Activated B cell treated with CpG ODN at 0.5 μM for 24 hours (primary cell): ENCODE data around the gene PROM1. TPM values are rescaled to one million over a fixed set of nuclear protein-coding genes. Genes with fewer than 3 reads are reported as not detected.

Source experiments
- ATAC-seq: fragments of 200-7000 bp; cut with Tn5 transposase; one replicate; pipeline ENCODE4 v1.10.0; 2021; ENCODE audit warnings: low read depth, mild to moderate bottlenecking, moderate library complexity
- CTCF ChIA-PET: fragments of 350-600 bp; sonication (Branson Sonifier 250); formaldehyde crosslinking; loops from one replicate; lab custom pipeline; 2021; ENCODE audit warnings: antibody characterized with exemption; lab: Charles Lee
- POLR2A ChIA-PET: fragments of 350-600 bp; sonication (Branson Sonifier 250); formaldehyde crosslinking; loops from one replicate; lab custom pipeline; 2021; ENCODE audit warnings: antibody characterized with exemption; lab: Charles Lee
- DNase-seq: peaks from one replicate; pipeline ENCODE4 v3.0.0; 2022
- H3K27ac Mint-ChIP-seq: one replicate; pipeline ENCODE4 v1.8.0; 2020; ENCODE audit warnings: mixed read lengths
- H3K27me3 Mint-ChIP-seq: one replicate; pipeline ENCODE4 v1.8.0; 2021; ENCODE audit warnings: mixed read lengths
- H3K36me3 Mint-ChIP-seq: one replicate; pipeline ENCODE4 v1.8.0; 2021; ENCODE audit warnings: low read depth, mixed read lengths
- H3K4me1 Mint-ChIP-seq: one replicate; pipeline ENCODE4 v1.8.0; 2021; ENCODE audit warnings: mixed read lengths
- H3K4me3 Mint-ChIP-seq: one replicate; pipeline ENCODE4 v1.8.0; 2020; ENCODE audit warnings: mild to moderate bottlenecking, mixed read lengths
- H3K9me3 Mint-ChIP-seq: one replicate; pipeline ENCODE4 v1.8.0; 2020; ENCODE audit warnings: mixed read lengths
- CTCF ChIP-seq: fragments of 200-600 bp; IDR thresholded peaks from one replicate; pipeline ENCODE4 v1.8.0; 2022; ENCODE audit warnings: antibody characterized with exemption, mild to moderate bottlenecking
- intact Hi-C: fragments of 100-400 bp; cut with micrococcal nuclease; formaldehyde crosslinking; loops from one replicate; pipeline ENCODE4 v1.15.1; 2024
- total RNA-seq: library from RNA; stranded (reverse); gene quantifications from 2 replicates; pipeline ENCODE4 v1.2.3, GENCODE V29; 2022

Gene PROM1
- total RNA-seq, 1 donor from 2014 or later: not detected

DNA sequence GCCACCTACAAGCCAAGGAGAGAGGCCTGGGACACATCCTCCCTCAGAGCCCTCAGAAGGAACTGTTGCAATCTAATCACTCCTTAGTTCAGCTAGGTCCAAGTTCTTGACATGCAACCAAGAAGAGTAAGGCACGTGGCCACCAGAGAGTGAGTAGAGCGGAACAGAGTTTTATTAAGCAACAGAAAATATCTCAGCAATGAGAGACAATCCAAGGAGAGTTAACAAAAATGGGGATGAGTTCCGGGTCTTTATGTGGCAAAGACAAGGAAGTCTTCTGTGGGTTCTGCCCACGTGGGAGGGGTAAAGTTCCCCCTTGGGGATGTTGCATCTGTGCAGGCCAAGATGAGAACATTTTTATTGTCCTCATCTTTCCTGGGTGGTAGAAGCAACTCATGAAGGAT, 38.5 kb upstream of the PROM1 start:
- H3K4me3 Mint-ChIP-seq: no peak overlapping the region
- POLR2A ChIA-PET: no interaction called here

GRCh38 chr4:16120720-16121119, 36.9 kb upstream of the PROM1 start:
- peaks cover 14% of the 10 kb centered on the region for H3K4me1 Mint-ChIP-seq
- ATAC-seq: no peak
- POLR2A ChIA-PET: no interaction called here

More for the DNA sequence above, 38.5 kb upstream of the PROM1 start:
- H3K27ac Mint-ChIP-seq: no peak overlapping the region
- ATAC-seq: no peak
- intact Hi-C loops: no loop called here
- H3K4me1 Mint-ChIP-seq: peaks cover 14% of the 10 kb centered on the region
- no peak for DNase-seq
- no peak for TF ChIP-seq CTCF
- H3K9me3 Mint-ChIP-seq: no peaks in the 10 kb centered on the region
- peaks cover 4% of the 10 kb centered on the region for H3K27me3 Mint-ChIP-seq
- CTCF ChIA-PET: no interaction called here
- H3K36me3 Mint-ChIP-seq: no peaks in the 10 kb centered on the region

GRCh38 chr4:16119981-16120380, 36.2 kb upstream of the PROM1 start:
- H3K27me3 Mint-ChIP-seq: peaks cover 4% of the 10 kb centered on the region
- no peak overlapping the region for H3K27ac Mint-ChIP-seq
- H3K9me3 Mint-ChIP-seq: no peaks in the 10 kb centered on the region
- ChIA-PET POLR2A (no interaction called here), CTCF (no interaction called here)
- H3K4me3 Mint-ChIP-seq: no peak overlapping the region
- intact Hi-C loops: no loop called here
- no peak for DNase-seq
- H3K36me3 Mint-ChIP-seq: no peaks in the 10 kb centered on the region
- ATAC-seq: no peak
- no peak for TF ChIP-seq CTCF
- peaks cover 14% of the 10 kb centered on the region for H3K4me1 Mint-ChIP-seq

More at GRCh38 chr4:16120720-16121119, 36.9 kb upstream of the PROM1 start:
- H3K27ac Mint-ChIP-seq: no peak overlapping the region
- intact Hi-C loops: no loop called here
- no peak for DNase-seq
- no peak overlapping the region for H3K4me3 Mint-ChIP-seq
- TF ChIP-seq CTCF: no peak
- no peaks in the 10 kb centered on the region for H3K9me3 Mint-ChIP-seq
- CTCF ChIA-PET: no interaction called here
- H3K36me3 Mint-ChIP-seq: no peaks in the 10 kb centered on the region
- H3K27me3 Mint-ChIP-seq: peaks cover 4% of the 10 kb centered on the region

GRCh38 chr4:16118090-16118489, 34.3 kb upstream of the PROM1 start:
- intact Hi-C loops: no loop called here
- Mint-ChIP-seq H3K4me3 (no peak overlapping the region), H3K36me3 (no peaks in the 10 kb centered on the region), H3K9me3 (no peaks in the 10 kb centered on the region), H3K27ac (no peak overlapping the region), H3K27me3 (peaks cover 2% of the 10 kb centered on the region), H3K4me1 (peaks cover 11% of the 10 kb centered on the region)
- TF ChIP-seq CTCF: no peak
- POLR2A ChIA-PET: no interaction called here
- no peak for ATAC-seq
- CTCF ChIA-PET: no interaction called here
- DNase-seq: no peak

GRCh38 chr4:16117164-16117563, 33.3 kb upstream of the PROM1 start:
- TF ChIP-seq CTCF: no peak
- DNase-seq (no peak), ATAC-seq (no peak)
- H3K27ac Mint-ChIP-seq: no peak overlapping the region
- POLR2A ChIA-PET: no interaction called here
- peaks cover 5% of the 10 kb centered on the region for H3K27me3 Mint-ChIP-seq
- no peaks in the 10 kb centered on the region for H3K36me3 Mint-ChIP-seq
- no peaks in the 10 kb centered on the region for H3K9me3 Mint-ChIP-seq
- CTCF ChIA-PET: no interaction called here
- H3K4me1 Mint-ChIP-seq: peaks cover 2% of the 10 kb centered on the region
- intact Hi-C loops: no loop called here
- no peak overlapping the region for H3K4me3 Mint-ChIP-seq
